Measurements from ENCODE around the gene FCAMR. TPM values are rescaled to one million over a fixed set of nuclear protein-coding genes. Genes with fewer than 3 reads are reported as not detected.

FCAMR gene
- polyA plus RNA-seq, 1 experiment = not detected

- TF ChIP-seq CTCF (IDR thresholded peaks at IDR 0.05; ENCODE audit: insufficient read depth, low read depth, low read length) = no peak
- ChIA-PET CTCF (interaction anchor here (0.7 to 1.9 kb wide), 10 partner anchors 9 to 232 kb away, joined by 3 to 7 read pairs (median 4); partner anchors contain the start of genes FCAMR, FCMR and PIGR), POLR2A (no interaction called here)
- DNase-seq (ENCODE audit: low read depth) = no peak
- Histone ChIP-seq H3K4me3 (ENCODE audit: low read depth, low read length) (no peak overlapping the region), H3K36me3 (ENCODE audit: control insufficient read depth, insufficient read depth, low read length) (no peaks in the 10 kb centered on the region), H3K27me3 (ENCODE audit: control insufficient read depth, insufficient read depth, low read length) (no peaks in the 10 kb centered on the region)
Measured at GRCh38 chr1:206932177-206932576, 38.1 kb downstream of the FCAMR start.

- POLR2A ChIA-PET = no interaction called here
- Histone ChIP-seq H3K4me3 (ENCODE audit: low read depth, low read length) (no peak overlapping the region), H3K36me3 (ENCODE audit: control insufficient read depth, insufficient read depth, low read length) (no peaks in the 10 kb centered on the region), H3K27me3 (ENCODE audit: control insufficient read depth, insufficient read depth, low read length) (no peaks in the 10 kb centered on the region)
- CTCF ChIA-PET = interaction anchor here (0.7 to 1.9 kb wide), 10 partner anchors 10 to 231 kb away, joined by 3 to 7 read pairs (median 4); partner anchors contain the start of genes FCMR and PIGR
- DNase-seq (ENCODE audit: low read depth) = no peak
- TF ChIP-seq CTCF (IDR thresholded peaks at IDR 0.05; ENCODE audit: insufficient read depth, low read depth, low read length) = no peak
Measured at GRCh38 chr1:206931709-206932108, 38.6 kb downstream of the FCAMR start.

GRCh38 chr1:206930210-206930798 lies 40.0 kb downstream of the FCAMR start:
- Histone ChIP-seq H3K4me3 (ENCODE audit: low read depth, low read length) (no peak overlapping the region), H3K27me3 (ENCODE audit: control insufficient read depth, insufficient read depth, low read length) (no peaks in the 10 kb centered on the region), H3K36me3 (ENCODE audit: control insufficient read depth, insufficient read depth, low read length) (no peaks in the 10 kb centered on the region)
- CTCF ChIA-PET = interaction anchor here (1.4 to 1.8 kb wide), 3 partner anchors 9 to 52 kb away, joined by 3 to 6 read pairs (median 5); partner anchors contain the start of gene FCMR
- POLR2A ChIA-PET = no interaction called here
- TF ChIP-seq CTCF (IDR thresholded peaks at IDR 0.05; ENCODE audit: insufficient read depth, low read depth, low read length) = no peak
- no peak for DNase-seq (ENCODE audit: low read depth)

GRCh38 chr1:206929524-206929923 lies 40.7 kb downstream of the FCAMR start:
- no peaks in the 10 kb centered on the region for H3K36me3 ChIP-seq (ENCODE audit: control insufficient read depth, insufficient read depth, low read length)
- no peak for DNase-seq (ENCODE audit: low read depth)
- H3K27me3 ChIP-seq (ENCODE audit: control insufficient read depth, insufficient read depth, low read length) = no peaks in the 10 kb centered on the region
- POLR2A ChIA-PET = no interaction called here
- CTCF ChIA-PET = interaction anchor here (1.6 kb wide), 1 partner anchor 12 kb away, joined by 3 read pairs; no protein-coding TSS in a partner anchor
- no peak for TF ChIP-seq CTCF (IDR thresholded peaks at IDR 0.05; ENCODE audit: insufficient read depth, low read depth, low read length)
- no peak overlapping the region for H3K4me3 ChIP-seq (ENCODE audit: low read depth, low read length)

- no peaks in the 10 kb centered on the region for H3K36me3 ChIP-seq (ENCODE audit: control insufficient read depth, insufficient read depth, low read length)
- no peak overlapping the region for H3K4me3 ChIP-seq (ENCODE audit: low read depth, low read length)
- no peaks in the 10 kb centered on the region for H3K27me3 ChIP-seq (ENCODE audit: control insufficient read depth, insufficient read depth, low read length)
- TF ChIP-seq CTCF (IDR thresholded peaks at IDR 0.05; ENCODE audit: insufficient read depth, low read depth, low read length) = no peak
- ChIA-PET CTCF (interaction anchor here (0.8 to 3.2 kb wide), 7 partner anchors 8 to 573 kb away, joined by 3 to 12 read pairs (median 5); no protein-coding TSS in a partner anchor), POLR2A (no interaction called here)
- no peak for DNase-seq (ENCODE audit: low read depth)
Measured at GRCh38 chr1:206926286-206926685, 44.0 kb downstream of the FCAMR start.
